ENCODE data around the gene TTC29.

The TTC29 gene

GRCh38 chr4:146945556-146946374 lies at the start of gene TTC29:
Gene TTC29 (minus strand): TSS chr4:146945864. CDS start chr4:146939895, 5,969 bp downstream.
- H3K4me2 ChIP-seq (ENCODE audit: low read depth, low read length, poor library complexity, severe bottlenecking) = peak within 1 kb of the TSS; percentile 37

GRCh38 chr4:146981651-146982050 lies 36.0 kb upstream of the TTC29 start:
- Histone ChIP-seq H3K27ac (ENCODE audit: low read depth, low read length) (no peak overlapping the region), H3K79me2 (ENCODE audit: insufficient read depth, low read length) (no peaks in the 10 kb centered on the region), H4K20me1 (ENCODE audit: low read depth, low read length) (no peaks in the 10 kb centered on the region), H3K4me3 (ENCODE audit: insufficient read depth, low read length, poor library complexity, severe bottlenecking) (no peak overlapping the region), H3F3A (ENCODE audit: insufficient read depth) (no peaks in the 10 kb centered on the region), H3K36me3 (ENCODE audit: low read length) (no peaks in the 10 kb centered on the region), H3K9me3 (ENCODE audit: insufficient read depth, low read length) (no peaks in the 10 kb centered on the region), H3K9me2 (replicated peaks; ENCODE audit: insufficient read depth, low read length) (no peaks in the 10 kb centered on the region), H3K27me3 (ENCODE audit: low read length) (no peaks in the 10 kb centered on the region), H2AFZ (ENCODE audit: low read depth, low read length, severe bottlenecking) (no peak overlapping the region), H3K4me2 (ENCODE audit: low read depth, low read length, poor library complexity, severe bottlenecking) (no peak overlapping the region), H3K9ac (ENCODE audit: low read length) (no peak overlapping the region)
- no peak for TF ChIP-seq EZH2phosphoT487 (conservative IDR thresholded peaks at IDR 0.05; ENCODE audit: low read length)
- no peak for TF ChIP-seq CTCF (IDR thresholded peaks at IDR 0.05; ENCODE audit: insufficient read depth, low read length, poor library complexity, severe bottlenecking)

More at GRCh38 chr4:146945556-146946374, at the start of gene TTC29:
- no peaks in the 10 kb centered on the region for H3K36me3 ChIP-seq (ENCODE audit: low read length)
- H3K4me3 ChIP-seq (ENCODE audit: insufficient read depth, low read length, poor library complexity, severe bottlenecking) = no peak within 1 kb of the TSS
- TF ChIP-seq EZH2phosphoT487 (conservative IDR thresholded peaks at IDR 0.05; ENCODE audit: low read length) = no peak
- no peak for TF ChIP-seq CTCF (IDR thresholded peaks at IDR 0.05; ENCODE audit: insufficient read depth, low read length, poor library complexity, severe bottlenecking)
- H3K9me3 ChIP-seq (ENCODE audit: insufficient read depth, low read length) = no peaks in the 10 kb centered on the region
- no peak within 1 kb of the TSS for H3K9ac ChIP-seq (ENCODE audit: low read length)
- H4K20me1 ChIP-seq (ENCODE audit: low read depth, low read length) = no peaks in the 10 kb centered on the region
- no peaks in the 10 kb centered on the region for H3K9me2 ChIP-seq (replicated peaks; ENCODE audit: insufficient read depth, low read length)
- H3K27ac ChIP-seq (ENCODE audit: low read depth, low read length) = no peak within 1 kb of the TSS
- H3K79me2 ChIP-seq (ENCODE audit: insufficient read depth, low read length) = no peaks in the 10 kb centered on the region
- no peaks in the 10 kb centered on the region for H3F3A ChIP-seq (ENCODE audit: insufficient read depth)
- no peaks in the 10 kb centered on the region for H3K27me3 ChIP-seq (ENCODE audit: low read length)
- no peak within 1 kb of the TSS for H2AFZ ChIP-seq (ENCODE audit: low read depth, low read length, severe bottlenecking)

GRCh38 chr4:146978641-146979040 lies 33.0 kb upstream of the TTC29 start:
- no peaks in the 10 kb centered on the region for H3K36me3 ChIP-seq (ENCODE audit: low read length)
- no peak for TF ChIP-seq CTCF (IDR thresholded peaks at IDR 0.05; ENCODE audit: insufficient read depth, low read length, poor library complexity, severe bottlenecking)
- H3K4me3 ChIP-seq (ENCODE audit: insufficient read depth, low read length, poor library complexity, severe bottlenecking) = no peak overlapping the region
- H4K20me1 ChIP-seq (ENCODE audit: low read depth, low read length) = no peaks in the 10 kb centered on the region
- H3K79me2 ChIP-seq (ENCODE audit: insufficient read depth, low read length) = no peaks in the 10 kb centered on the region
- no peaks in the 10 kb centered on the region for H3F3A ChIP-seq (ENCODE audit: insufficient read depth)
- H3K4me2 ChIP-seq (ENCODE audit: low read depth, low read length, poor library complexity, severe bottlenecking) = no peak overlapping the region
- no peaks in the 10 kb centered on the region for H3K9me2 ChIP-seq (replicated peaks; ENCODE audit: insufficient read depth, low read length)
- no peaks in the 10 kb centered on the region for H3K9me3 ChIP-seq (ENCODE audit: insufficient read depth, low read length)
- no peak overlapping the region for H3K27ac ChIP-seq (ENCODE audit: low read depth, low read length)
- H2AFZ ChIP-seq (ENCODE audit: low read depth, low read length, severe bottlenecking) = no peak overlapping the region
- H3K27me3 ChIP-seq (ENCODE audit: low read length) = no peaks in the 10 kb centered on the region
- no peak overlapping the region for H3K9ac ChIP-seq (ENCODE audit: low read length)
